Calu3 (cell line): ENCODE data around the gene SIVA1. TPM values are rescaled to one million over a fixed set of nuclear protein-coding genes. Genes with fewer than 3 reads are reported as not detected.

Experiments used
- BruUV-seq: library from RNA; stranded (reverse); fragments of 400-500 nt; replicated peaks from 2 replicates; lab custom pipeline; 2021; lab: Mats Ljungman, UMichigan
- CTCF ChIA-PET: fragments of 300-600 bp; sonication (Branson Sonifier 250); formaldehyde crosslinking; loops from one replicate; lab custom pipeline; 2022; ENCODE audit warnings: antibody characterized with exemption; lab: Charles Lee
- DNase-seq: peaks from one replicate; pipeline ENCODE4 v3.0.0; 2022
- H3K27ac Mint-ChIP-seq: one replicate; pipeline ENCODE4 v1.8.0; 2022; ENCODE audit warnings: mixed read lengths; ENCODE audit not compliant: unreplicated experiment
- H3K27me3 Mint-ChIP-seq: one replicate; pipeline ENCODE4 v1.8.0; 2022; ENCODE audit warnings: mixed read lengths; ENCODE audit not compliant: unreplicated experiment
- H3K36me3 Mint-ChIP-seq: one replicate; pipeline ENCODE4 v1.8.0; 2022; ENCODE audit warnings: mild to moderate bottlenecking, moderate library complexity, mixed read lengths; ENCODE audit not compliant: insufficient read depth, unreplicated experiment
- H3K4me1 Mint-ChIP-seq: one replicate; pipeline ENCODE4 v1.8.0; 2022; ENCODE audit warnings: mild to moderate bottlenecking, low read depth, mixed read lengths; ENCODE audit not compliant: unreplicated experiment
- H3K4me3 Mint-ChIP-seq: one replicate; pipeline ENCODE4 v1.8.0; 2022; ENCODE audit warnings: mild to moderate bottlenecking, low read depth, moderate library complexity, mixed read lengths; ENCODE audit not compliant: unreplicated experiment
- H3K9me3 Mint-ChIP-seq: one replicate; pipeline ENCODE4 v1.8.0; 2022; ENCODE audit warnings: low read depth, mixed read lengths; ENCODE audit not compliant: unreplicated experiment
- intact Hi-C: fragments of 100-400 bp; cut with micrococcal nuclease; formaldehyde crosslinking; loops from one replicate; pipeline ENCODE4 v1.10.0; 2022; ENCODE audit not compliant: unreplicated experiment
- total RNA-seq: library from RNA; stranded (reverse); gene quantifications from 2 replicates; pipeline ENCODE4 v1.2.3, GENCODE V29; 2022
- TF ChIP-seq, protein P1 (sequence below): fragments of 200-600 bp; IDR thresholded peaks from one replicate; pipeline ENCODE4 v1.8.0; 2022; ENCODE audit warnings: antibody characterized with exemption; ENCODE audit not compliant: unreplicated experiment

SIVA1 gene
- total RNA-seq, 1 experiment from 2014 or later, result 72.3 TPM

GRCh38 chr14:104800771-104801519 lies 48.0 kb downstream of the SIVA1 start, which contains the start of gene ZBTB42:
TSS of gene ZBTB42 (plus strand) at chr14:104801101. CDS start at chr14:104801198, 97 bp downstream.
- intact Hi-C loops, result no loop called here
- DNase-seq, result peak; percentile 91
- Mint-ChIP-seq H3K4me3 (peak within 1 kb of the TSS; percentile 87), H3K36me3 (peaks cover 18% of the 10 kb centered on the region), H3K4me1 (peaks cover 17% of the 10 kb centered on the region), H3K27me3 (no peaks in the 10 kb centered on the region), H3K27ac (peak within 1 kb of the TSS; percentile 75), H3K9me3 (no peaks in the 10 kb centered on the region)
- TF ChIP-seq, protein P1, sequence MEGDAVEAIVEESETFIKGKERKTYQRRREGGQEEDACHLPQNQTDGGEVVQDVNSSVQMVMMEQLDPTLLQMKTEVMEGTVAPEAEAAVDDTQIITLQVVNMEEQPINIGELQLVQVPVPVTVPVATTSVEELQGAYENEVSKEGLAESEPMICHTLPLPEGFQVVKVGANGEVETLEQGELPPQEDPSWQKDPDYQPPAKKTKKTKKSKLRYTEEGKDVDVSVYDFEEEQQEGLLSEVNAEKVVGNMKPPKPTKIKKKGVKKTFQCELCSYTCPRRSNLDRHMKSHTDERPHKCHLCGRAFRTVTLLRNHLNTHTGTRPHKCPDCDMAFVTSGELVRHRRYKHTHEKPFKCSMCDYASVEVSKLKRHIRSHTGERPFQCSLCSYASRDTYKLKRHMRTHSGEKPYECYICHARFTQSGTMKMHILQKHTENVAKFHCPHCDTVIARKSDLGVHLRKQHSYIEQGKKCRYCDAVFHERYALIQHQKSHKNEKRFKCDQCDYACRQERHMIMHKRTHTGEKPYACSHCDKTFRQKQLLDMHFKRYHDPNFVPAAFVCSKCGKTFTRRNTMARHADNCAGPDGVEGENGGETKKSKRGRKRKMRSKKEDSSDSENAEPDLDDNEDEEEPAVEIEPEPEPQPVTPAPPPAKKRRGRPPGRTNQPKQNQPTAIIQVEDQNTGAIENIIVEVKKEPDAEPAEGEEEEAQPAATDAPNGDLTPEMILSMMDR, result no peak
- no TSS peak for BruUV-seq
- CTCF ChIA-PET, result interaction anchor here (1.0 kb wide), 1 partner anchor 25 kb away, joined by 3 read pairs; no protein-coding TSS in a partner anchor

- no peaks in the 10 kb centered on the region for H3K27me3 Mint-ChIP-seq
- TSS peak; percentile 34 for BruUV-seq
- intact Hi-C loops, result no loop called here
- TF ChIP-seq, protein P1, result no peak
- peak overlapping the region; percentile 87 for H3K4me3 Mint-ChIP-seq
- H3K4me1 Mint-ChIP-seq, result peaks cover 17% of the 10 kb centered on the region
- CTCF ChIA-PET, result interaction anchor here (1.0 kb wide), 1 partner anchor 24 kb away, joined by 3 read pairs; no protein-coding TSS in a partner anchor
- H3K9me3 Mint-ChIP-seq, result no peaks in the 10 kb centered on the region
- DNase-seq, result no peak
- peaks cover 16% of the 10 kb centered on the region for H3K36me3 Mint-ChIP-seq
- H3K27ac Mint-ChIP-seq, result peak overlapping the region; percentile 75
Observed at GRCh38 chr14:104801520-104802393, 48.8 kb downstream of the SIVA1 start.

- DNase-seq, result no peak
- Mint-ChIP-seq H3K4me3 (peak overlapping the region; percentile 40), H3K27me3 (no peaks in the 10 kb centered on the region), H3K27ac (no peak overlapping the region), H3K9me3 (no peaks in the 10 kb centered on the region), H3K4me1 (peaks cover 17% of the 10 kb centered on the region), H3K36me3 (peaks cover 15% of the 10 kb centered on the region)
- intact Hi-C loops, result no loop called here
- CTCF ChIA-PET, result no interaction called here
- BruUV-seq, result no TSS peak
- TF ChIP-seq, protein P1, result no peak
Observed at GRCh38 chr14:104802394-104803184, 49.6 kb downstream of the SIVA1 start.
